Gastrocnemius medialis (tissue), 4 donors: ENCODE data around the gene CRYGA.

Source experiments
- POLR2A ChIP-seq, 2 donors: fragments of 450-650 bp; IDR thresholded peaks; one replicate each; pipeline ENCODE4 v1.6.1; 2017; ENCODE audit warnings: antibody characterized with exemption in 2 of 2, mild to moderate bottlenecking in 2 of 2, moderate library complexity in 2 of 2
- TF ChIP-seq, protein P1 (sequence below), 5 experiments: fragments of 450-650 bp in 3 of 5; fragments of 200-600 bp in 2 of 5; sonication (generic) in 2 of 5; IDR thresholded peaks in 4 of 5; conservative IDR thresholded peaks in 1 of 5; 1 replicate in 4 of 5; 2 replicates in 1 of 5; pipeline ENCODE4 v1.5.1; 2016 to 2019; ENCODE audit warnings: antibody characterized with exemption in 5 of 5, mild to moderate bottlenecking in 3 of 5, moderate library complexity in 3 of 5

DNA sequence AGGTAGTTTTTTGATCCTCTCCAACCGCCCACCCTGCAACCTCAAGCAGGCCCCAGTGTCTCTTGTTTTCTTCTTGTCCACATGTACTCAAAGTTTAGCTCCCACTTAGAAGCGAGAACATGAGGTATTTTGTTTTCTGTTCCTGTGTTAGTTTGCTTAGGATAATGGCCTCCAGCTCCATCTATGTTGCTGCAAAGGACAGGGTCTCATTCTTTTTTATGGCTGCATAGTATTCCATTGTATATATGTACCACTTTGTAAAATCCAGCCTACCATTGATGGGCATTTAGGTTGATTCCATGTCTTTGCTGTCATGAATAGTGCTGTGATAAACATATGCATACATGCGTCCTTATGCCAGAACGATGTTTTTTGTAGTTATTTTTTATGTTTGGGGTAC is 36.3 kb downstream of the CRYGA start:
- TF ChIP-seq POLR2A (IDR thresholded peaks at IDR 0.05), result no peak
- TF ChIP-seq, protein P1, sequence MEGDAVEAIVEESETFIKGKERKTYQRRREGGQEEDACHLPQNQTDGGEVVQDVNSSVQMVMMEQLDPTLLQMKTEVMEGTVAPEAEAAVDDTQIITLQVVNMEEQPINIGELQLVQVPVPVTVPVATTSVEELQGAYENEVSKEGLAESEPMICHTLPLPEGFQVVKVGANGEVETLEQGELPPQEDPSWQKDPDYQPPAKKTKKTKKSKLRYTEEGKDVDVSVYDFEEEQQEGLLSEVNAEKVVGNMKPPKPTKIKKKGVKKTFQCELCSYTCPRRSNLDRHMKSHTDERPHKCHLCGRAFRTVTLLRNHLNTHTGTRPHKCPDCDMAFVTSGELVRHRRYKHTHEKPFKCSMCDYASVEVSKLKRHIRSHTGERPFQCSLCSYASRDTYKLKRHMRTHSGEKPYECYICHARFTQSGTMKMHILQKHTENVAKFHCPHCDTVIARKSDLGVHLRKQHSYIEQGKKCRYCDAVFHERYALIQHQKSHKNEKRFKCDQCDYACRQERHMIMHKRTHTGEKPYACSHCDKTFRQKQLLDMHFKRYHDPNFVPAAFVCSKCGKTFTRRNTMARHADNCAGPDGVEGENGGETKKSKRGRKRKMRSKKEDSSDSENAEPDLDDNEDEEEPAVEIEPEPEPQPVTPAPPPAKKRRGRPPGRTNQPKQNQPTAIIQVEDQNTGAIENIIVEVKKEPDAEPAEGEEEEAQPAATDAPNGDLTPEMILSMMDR (IDR thresholded peaks at IDR 0.05 in 4 of 5, conservative IDR thresholded peaks at IDR 0.05 in 1 of 5), result no peak
